PFSK-1 (cell line): ENCODE data around the gene DAB1.

Experiments used
- FOXP2 ChIP-seq: optimal IDR thresholded peaks from 2 replicates; pipeline ENCODE3; 2011; ENCODE audit warnings: borderline replicate concordance, control low read depth, inconsistent platforms; ENCODE audit not compliant: insufficient read depth; ENCODE audit errors: extremely low read length, extremely low read depth
- POLR2AphosphoS5 ChIP-seq: IDR thresholded peaks from 2 replicates; pipeline ENCODE4 v1.6.1; 2012; ENCODE audit warnings: low read depth, mild to moderate bottlenecking, control low read depth, low read length, moderate library complexity
- REST ChIP-seq, 2 experiments: IDR thresholded peaks; 2 replicates each; pipeline versions ENCODE4 v1.6.1 to v1.8.0; 2011 to 2012; ENCODE audit warnings: low read depth in 2 of 2, low read length in 2 of 2, control low read depth in 1 of 2, inconsistent platforms in 1 of 2, mild to moderate bottlenecking in 1 of 2, moderate library complexity in 1 of 2; ENCODE audit not compliant: insufficient read depth in 1 of 2
- SIN3A ChIP-seq: IDR thresholded peaks from 2 replicates; pipeline ENCODE4 v1.6.1; 2012; ENCODE audit warnings: mild to moderate bottlenecking, low read length, moderate library complexity, borderline replicate concordance; ENCODE audit not compliant: insufficient read depth
- TAF1 ChIP-seq: IDR thresholded peaks from 2 replicates; pipeline ENCODE4 v1.6.1; 2012; ENCODE audit warnings: low read length, control low read depth, borderline replicate concordance; ENCODE audit not compliant: insufficient read depth

DAB1 gene

GRCh38 chr1:57064379-57065140, 359.3 kb downstream of the DAB1 start:
- TF ChIP-seq POLR2AphosphoS5 (no peak), SIN3A (no peak), REST (IDR thresholded peaks at IDR 0.05; ENCODE audit: insufficient read depth in 1 of 2, low read depth in 2 of 2, low read length in 2 of 2) (no peak), TAF1 (no peak)

- TF ChIP-seq POLR2AphosphoS5 (no peak), FOXP2 (no peak)
Measured at GRCh38 chr1:57063406-57064125, 360.3 kb downstream of the DAB1 start.

- no peak for TF ChIP-seq FOXP2
- TF ChIP-seq SIN3A = no peak
- TF ChIP-seq POLR2AphosphoS5 = no peak
- no peak for TF ChIP-seq REST (IDR thresholded peaks at IDR 0.05; ENCODE audit: insufficient read depth in 1 of 2, low read depth in 2 of 2, low read length in 2 of 2)
- no peak for TF ChIP-seq TAF1
Measured at GRCh38 chr1:57061369-57061768, 362.5 kb downstream of the DAB1 start.

- TF ChIP-seq REST (IDR thresholded peaks at IDR 0.05; ENCODE audit: insufficient read depth in 1 of 2, low read depth in 2 of 2, low read length in 2 of 2) (no peak), TAF1 (no peak), FOXP2 (no peak), SIN3A (no peak), POLR2AphosphoS5 (no peak)
Measured at GRCh38 chr1:57060451-57060850, 363.4 kb downstream of the DAB1 start.

GRCh38 chr1:57058652-57059501, 365.0 kb downstream of the DAB1 start:
- no peak for TF ChIP-seq FOXP2
- TF ChIP-seq REST (IDR thresholded peaks at IDR 0.05; ENCODE audit: insufficient read depth in 1 of 2, low read depth in 2 of 2, low read length in 2 of 2) = no peak
- no peak for TF ChIP-seq TAF1
- no peak for TF ChIP-seq SIN3A
- no peak for TF ChIP-seq POLR2AphosphoS5
